OCI-LY7 (cell line): ENCODE data around the gene CCL25. TPM values are rescaled to one million over a fixed set of nuclear protein-coding genes. Genes with fewer than 3 reads are reported as not detected.

ENCODE experiments used
- BruUV-seq: library from RNA; stranded (reverse); fragments of 400-500 nt; replicated peaks from 2 replicates; lab custom pipeline; 2021; lab: Mats Ljungman, UMichigan
- CTCF ChIA-PET: fragments of 300-600 bp; sonication (Branson Sonifier 250); formaldehyde crosslinking; loops from one replicate; lab custom pipeline; 2022; ENCODE audit warnings: antibody characterized with exemption; ENCODE audit not compliant: unreplicated experiment; lab: Charles Lee
- POLR2A ChIA-PET: fragments of 300-600 bp; sonication (Branson Sonifier 250); formaldehyde crosslinking; loops from one replicate; lab custom pipeline; 2022; ENCODE audit warnings: antibody characterized with exemption; lab: Charles Lee
- DNase-seq: peaks from one replicate; pipeline ENCODE4 v3.0.0-alpha.2; 2015; ENCODE audit warnings: low spot score
- H2AFZ ChIP-seq: fragments of 200-600 bp; sonication (generic), shearing (Covaris generic); 2 replicates; pipeline ENCODE4 v1.6.1; 2014; ENCODE audit warnings: mild to moderate bottlenecking, antibody characterized with exemption, low read length, moderate library complexity
- H3K27ac ChIP-seq: fragments of 200-600 bp; sonication (generic); 2 replicates; pipeline ENCODE4 v1.5.1; 2014; ENCODE audit warnings: mixed run types, low read depth, mild to moderate bottlenecking, moderate library complexity, low read length, inconsistent platforms; ENCODE audit not compliant: poor library complexity, severe bottlenecking
- H3K36me3 ChIP-seq: fragments of 200-600 bp; sonication (generic); 2 replicates; pipeline ENCODE4 v1.6.1; 2014; ENCODE audit warnings: mild to moderate bottlenecking, antibody characterized with exemption, low read length, moderate library complexity, mixed read lengths; ENCODE audit not compliant: insufficient read depth
- H3K4me1 ChIP-seq: fragments of 200-600 bp; sonication (generic); 2 replicates; pipeline ENCODE4 v1.5.1; 2014; ENCODE audit warnings: mild to moderate bottlenecking, low read length; ENCODE audit not compliant: insufficient read depth, poor library complexity, severe bottlenecking
- H3K4me2 ChIP-seq: fragments of 200-600 bp; sonication (generic); 2 replicates; pipeline ENCODE4 v1.6.1; 2014; ENCODE audit warnings: mild to moderate bottlenecking, low read length
- H3K4me3 ChIP-seq: fragments of 200-600 bp; sonication (generic); 2 replicates; pipeline ENCODE4 v1.5.1; 2014; ENCODE audit warnings: mild to moderate bottlenecking, low read depth, low read length; ENCODE audit not compliant: poor library complexity, severe bottlenecking
- H3K79me2 ChIP-seq: fragments of 200-600 bp; sonication (generic); 2 replicates; pipeline ENCODE4 v1.6.1; 2016; ENCODE audit warnings: low read depth, mild to moderate bottlenecking, low read length, moderate library complexity, mixed read lengths; ENCODE audit not compliant: insufficient read depth
- H3K9me2 ChIP-seq: fragments of 200-600 bp; sonication (generic); 2 replicates; pipeline ENCODE4 v1.6.1; 2016; ENCODE audit warnings: mild to moderate bottlenecking, low read length, mixed read lengths; ENCODE audit not compliant: insufficient read depth
- H3K9me3 ChIP-seq: fragments of 200-600 bp; sonication (generic); 2 replicates; pipeline ENCODE4 v1.6.1; 2014; ENCODE audit warnings: mild to moderate bottlenecking, mixed run types, low read length, mixed read lengths
- H4K20me1 ChIP-seq: fragments of 200-600 bp; sonication (generic); 2 replicates; pipeline ENCODE4 v1.6.1; 2014; ENCODE audit warnings: mild to moderate bottlenecking, antibody characterized with exemption, low read length, moderate library complexity, mixed read lengths; ENCODE audit not compliant: insufficient read depth
- EZH2phosphoT487 ChIP-seq: fragments of 200-600 bp; sonication (generic); IDR thresholded peaks from 2 replicates; pipeline ENCODE4 v1.6.1; 2018; ENCODE audit warnings: low read depth, borderline replicate concordance, mild to moderate bottlenecking, mixed run types, antibody characterized with exemption, low read length, moderate library complexity, mixed read lengths
- intact Hi-C: fragments of 100-400 bp; cut with micrococcal nuclease; formaldehyde crosslinking; loops from one replicate; pipeline ENCODE4 v1.10.0; 2022; ENCODE audit not compliant: unreplicated experiment
- total RNA-seq, 2 experiments: library from RNA; depleted of rRNA in 1 of 2; stranded (reverse); fragments of >200 nt in 1 of 2; shearing (Covaris generic) in 1 of 2; gene quantifications; 2 replicates each; pipeline ENCODE4 v1.2.3, GENCODE V29; 2014 to 2022
- TF ChIP-seq, protein P1 (sequence below): fragments of 200-600 bp; sonication (generic); conservative IDR thresholded peaks from 2 replicates; pipeline ENCODE4 v1.5.1; 2014; ENCODE audit warnings: mild to moderate bottlenecking, antibody characterized with exemption, low read length, moderate library complexity, mixed read lengths

Gene CCL25
- total RNA-seq, 2 experiments from 2014 or later = 0.70 to 0.88 TPM

DNA sequence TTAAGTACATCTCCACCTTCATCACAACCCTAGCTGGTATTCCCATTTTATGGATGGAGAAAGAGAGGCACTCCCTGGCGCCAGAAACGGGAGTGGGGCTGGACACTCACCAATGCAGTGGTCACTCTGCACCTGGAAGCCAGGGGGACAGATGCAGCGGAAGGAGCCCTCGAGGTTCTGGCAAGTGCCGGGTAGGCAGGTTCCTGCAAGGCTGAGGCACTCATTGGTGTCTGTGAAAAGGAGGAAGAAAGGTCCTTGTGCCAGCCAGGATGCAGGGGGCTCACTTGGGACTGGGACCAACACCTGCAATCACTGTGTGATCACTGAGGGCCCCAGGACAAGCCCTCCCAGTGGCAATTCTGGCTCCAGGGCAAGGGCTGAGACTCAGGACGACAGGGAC, 41.8 kb downstream of the CCL25 start:
- ChIA-PET POLR2A (no interaction called here), CTCF (interaction anchor here (0.9 kb wide), 1 partner anchor 63 kb away, joined by 3 read pairs; no protein-coding TSS in a partner anchor)
- Histone ChIP-seq H4K20me1 (no peaks in the 10 kb centered on the region), H3K36me3 (no peaks in the 10 kb centered on the region), H3K4me2 (no peak overlapping the region), H3K9me3 (peaks cover 17% of the 10 kb centered on the region), H3K9me2 (no peaks in the 10 kb centered on the region), H2AFZ (no peak overlapping the region), H3K27ac (no peak overlapping the region), H3K4me3 (no peak overlapping the region), H3K4me1 (no peaks in the 10 kb centered on the region), H3K79me2 (no peaks in the 10 kb centered on the region)
- DNase-seq = no peak
- BruUV-seq = no TSS peak
- TF ChIP-seq, protein P1, sequence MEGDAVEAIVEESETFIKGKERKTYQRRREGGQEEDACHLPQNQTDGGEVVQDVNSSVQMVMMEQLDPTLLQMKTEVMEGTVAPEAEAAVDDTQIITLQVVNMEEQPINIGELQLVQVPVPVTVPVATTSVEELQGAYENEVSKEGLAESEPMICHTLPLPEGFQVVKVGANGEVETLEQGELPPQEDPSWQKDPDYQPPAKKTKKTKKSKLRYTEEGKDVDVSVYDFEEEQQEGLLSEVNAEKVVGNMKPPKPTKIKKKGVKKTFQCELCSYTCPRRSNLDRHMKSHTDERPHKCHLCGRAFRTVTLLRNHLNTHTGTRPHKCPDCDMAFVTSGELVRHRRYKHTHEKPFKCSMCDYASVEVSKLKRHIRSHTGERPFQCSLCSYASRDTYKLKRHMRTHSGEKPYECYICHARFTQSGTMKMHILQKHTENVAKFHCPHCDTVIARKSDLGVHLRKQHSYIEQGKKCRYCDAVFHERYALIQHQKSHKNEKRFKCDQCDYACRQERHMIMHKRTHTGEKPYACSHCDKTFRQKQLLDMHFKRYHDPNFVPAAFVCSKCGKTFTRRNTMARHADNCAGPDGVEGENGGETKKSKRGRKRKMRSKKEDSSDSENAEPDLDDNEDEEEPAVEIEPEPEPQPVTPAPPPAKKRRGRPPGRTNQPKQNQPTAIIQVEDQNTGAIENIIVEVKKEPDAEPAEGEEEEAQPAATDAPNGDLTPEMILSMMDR = no peak
- no peak for TF ChIP-seq EZH2phosphoT487
- intact Hi-C loops = loop anchor here (10.0 kb wide), 1 partner anchor 80 kb away; no protein-coding TSS in a partner anchor

DNA sequence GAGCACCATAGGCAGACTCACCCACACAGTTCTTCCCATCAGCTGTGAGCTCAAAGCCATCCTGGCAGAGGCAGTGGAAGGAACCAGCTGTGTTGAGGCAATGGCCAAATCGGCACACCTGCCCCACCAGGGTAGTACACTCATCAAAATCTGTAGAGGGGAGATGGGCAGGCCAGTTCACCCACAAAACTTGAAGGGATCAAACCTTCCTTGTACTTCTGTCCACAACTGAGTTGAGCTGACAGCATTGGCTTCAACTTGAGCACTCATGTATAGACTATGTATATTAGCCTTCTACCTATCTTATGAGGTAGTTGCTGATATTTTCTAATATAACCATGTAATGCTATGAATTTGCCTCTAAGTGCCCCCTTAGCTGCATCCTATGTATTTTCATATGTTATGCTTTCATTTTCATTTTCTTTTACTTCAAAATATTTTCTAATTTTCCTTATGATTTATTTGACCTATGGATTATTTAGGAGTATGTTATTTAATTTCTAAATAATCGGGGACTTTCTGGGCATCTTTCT, 42.9 kb downstream of the CCL25 start:
- TF ChIP-seq, protein P1 = no peak
- no peak for TF ChIP-seq EZH2phosphoT487
- no TSS peak for BruUV-seq

DNA sequence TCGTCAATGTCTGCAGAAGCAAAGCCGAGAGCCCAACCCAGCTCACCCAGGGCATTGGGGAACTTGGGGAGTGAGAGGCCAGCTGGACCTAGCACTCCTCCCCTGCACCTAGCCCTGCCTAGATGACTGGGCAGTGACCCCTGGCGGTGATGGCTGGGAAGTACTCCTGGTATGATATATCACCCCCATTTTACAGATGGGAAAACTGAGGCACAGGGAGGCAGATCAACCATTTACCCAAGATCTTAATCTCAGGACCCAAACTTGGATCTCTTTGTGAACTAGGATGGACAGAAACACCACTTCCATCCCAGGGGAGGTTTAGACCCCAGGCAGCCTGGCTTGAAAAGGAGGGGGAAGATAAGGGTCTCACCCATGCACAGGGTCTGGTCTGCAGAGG, 43.5 kb downstream of the CCL25 start:
- DNase-seq = peak; percentile 8
- Histone ChIP-seq H3K4me2 (no peak overlapping the region), H3K36me3 (no peaks in the 10 kb centered on the region), H3K27ac (no peak overlapping the region), H2AFZ (no peak overlapping the region), H4K20me1 (no peaks in the 10 kb centered on the region), H3K4me3 (no peak overlapping the region), H3K9me2 (no peaks in the 10 kb centered on the region), H3K9me3 (peaks cover 17% of the 10 kb centered on the region), H3K79me2 (no peaks in the 10 kb centered on the region), H3K4me1 (no peaks in the 10 kb centered on the region)
- no TSS peak for BruUV-seq
- ChIA-PET CTCF (no interaction called here), POLR2A (no interaction called here)
- TF ChIP-seq, protein P1 = peak; percentile 64; the same call in 1 of the 2 replicates
- TF ChIP-seq EZH2phosphoT487 = no peak
- intact Hi-C loops = loop anchor here (1.0 to 10.0 kb wide), 2 partner anchors 81 to 153 kb away; partner anchors contain the start of gene TIMM44

More for the DNA sequence above, 42.9 kb downstream of the CCL25 start:
- no peak for DNase-seq
- Histone ChIP-seq H3K9me2 (no peaks in the 10 kb centered on the region), H4K20me1 (no peaks in the 10 kb centered on the region), H3K27ac (no peak overlapping the region), H3K4me2 (no peak overlapping the region), H3K4me1 (no peaks in the 10 kb centered on the region), H3K79me2 (no peaks in the 10 kb centered on the region), H3K4me3 (no peak overlapping the region), H3K9me3 (peaks cover 17% of the 10 kb centered on the region), H2AFZ (no peak overlapping the region), H3K36me3 (no peaks in the 10 kb centered on the region)
- POLR2A ChIA-PET = no interaction called here
- CTCF ChIA-PET = no interaction called here
- intact Hi-C loops = loop anchor here (10.0 kb wide), 1 partner anchor 81 kb away; no protein-coding TSS in a partner anchor
